ENCODE results near the gene STK10. TPM values are rescaled to one million over a fixed set of nuclear protein-coding genes. Genes with fewer than 3 reads are reported as not detected.

STK10 gene
- total and polyA plus RNA-seq, 9 of the 15 experiments (the other 6 are each of a cell fraction or from before 2014, with no cell fraction given): 0.30 to 6.7 (median 2.4) TPM

DNA sequence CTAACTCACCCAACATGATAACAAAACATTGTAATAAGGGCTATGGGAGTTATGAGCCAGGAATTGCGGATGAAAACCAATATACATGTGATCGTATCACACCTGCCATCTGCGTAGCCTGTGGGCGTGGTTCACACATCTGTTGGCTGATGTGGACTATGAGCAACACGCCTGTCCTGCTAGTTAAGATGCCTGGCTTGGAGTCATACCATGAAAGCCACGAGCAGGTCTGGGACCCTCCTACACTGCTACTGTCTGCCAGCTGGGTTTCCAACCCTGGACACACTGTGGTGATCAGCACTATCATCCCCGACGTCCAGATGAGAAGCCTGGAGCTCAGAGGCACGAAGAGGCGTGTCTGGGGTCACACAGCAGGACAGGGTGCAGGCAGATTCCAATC is 40.2 kb downstream of the STK10 start (continued):
- TF ChIP-seq, protein P1, sequence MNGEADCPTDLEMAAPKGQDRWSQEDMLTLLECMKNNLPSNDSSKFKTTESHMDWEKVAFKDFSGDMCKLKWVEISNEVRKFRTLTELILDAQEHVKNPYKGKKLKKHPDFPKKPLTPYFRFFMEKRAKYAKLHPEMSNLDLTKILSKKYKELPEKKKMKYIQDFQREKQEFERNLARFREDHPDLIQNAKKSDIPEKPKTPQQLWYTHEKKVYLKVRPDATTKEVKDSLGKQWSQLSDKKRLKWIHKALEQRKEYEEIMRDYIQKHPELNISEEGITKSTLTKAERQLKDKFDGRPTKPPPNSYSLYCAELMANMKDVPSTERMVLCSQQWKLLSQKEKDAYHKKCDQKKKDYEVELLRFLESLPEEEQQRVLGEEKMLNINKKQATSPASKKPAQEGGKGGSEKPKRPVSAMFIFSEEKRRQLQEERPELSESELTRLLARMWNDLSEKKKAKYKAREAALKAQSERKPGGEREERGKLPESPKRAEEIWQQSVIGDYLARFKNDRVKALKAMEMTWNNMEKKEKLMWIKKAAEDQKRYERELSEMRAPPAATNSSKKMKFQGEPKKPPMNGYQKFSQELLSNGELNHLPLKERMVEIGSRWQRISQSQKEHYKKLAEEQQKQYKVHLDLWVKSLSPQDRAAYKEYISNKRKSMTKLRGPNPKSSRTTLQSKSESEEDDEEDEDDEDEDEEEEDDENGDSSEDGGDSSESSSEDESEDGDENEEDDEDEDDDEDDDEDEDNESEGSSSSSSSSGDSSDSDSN (IDR thresholded peaks at IDR 0.05; ENCODE audit: borderline replicate concordance in 1 of 2, low read depth in 2 of 2, low read length in 2 of 2): no peak
- TF ChIP-seq, protein P2, sequence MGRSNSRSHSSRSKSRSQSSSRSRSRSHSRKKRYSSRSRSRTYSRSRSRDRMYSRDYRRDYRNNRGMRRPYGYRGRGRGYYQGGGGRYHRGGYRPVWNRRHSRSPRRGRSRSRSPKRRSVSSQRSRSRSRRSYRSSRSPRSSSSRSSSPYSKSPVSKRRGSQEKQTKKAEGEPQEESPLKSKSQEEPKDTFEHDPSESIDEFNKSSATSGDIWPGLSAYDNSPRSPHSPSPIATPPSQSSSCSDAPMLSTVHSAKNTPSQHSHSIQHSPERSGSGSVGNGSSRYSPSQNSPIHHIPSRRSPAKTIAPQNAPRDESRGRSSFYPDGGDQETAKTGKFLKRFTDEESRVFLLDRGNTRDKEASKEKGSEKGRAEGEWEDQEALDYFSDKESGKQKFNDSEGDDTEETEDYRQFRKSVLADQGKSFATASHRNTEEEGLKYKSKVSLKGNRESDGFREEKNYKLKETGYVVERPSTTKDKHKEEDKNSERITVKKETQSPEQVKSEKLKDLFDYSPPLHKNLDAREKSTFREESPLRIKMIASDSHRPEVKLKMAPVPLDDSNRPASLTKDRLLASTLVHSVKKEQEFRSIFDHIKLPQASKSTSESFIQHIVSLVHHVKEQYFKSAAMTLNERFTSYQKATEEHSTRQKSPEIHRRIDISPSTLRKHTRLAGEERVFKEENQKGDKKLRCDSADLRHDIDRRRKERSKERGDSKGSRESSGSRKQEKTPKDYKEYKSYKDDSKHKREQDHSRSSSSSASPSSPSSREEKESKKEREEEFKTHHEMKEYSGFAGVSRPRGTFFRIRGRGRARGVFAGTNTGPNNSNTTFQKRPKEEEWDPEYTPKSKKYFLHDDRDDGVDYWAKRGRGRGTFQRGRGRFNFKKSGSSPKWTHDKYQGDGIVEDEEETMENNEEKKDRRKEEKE (IDR thresholded peaks at IDR 0.05; ENCODE audit: borderline replicate concordance in 1 of 2, control insufficient read depth in 1 of 2, low read depth in 2 of 2, low read length in 1 of 2): no peak
- TF ChIP-seq CEBPG (CRISPR knock-in tag; IDR thresholded peaks at IDR 0.05): 0 out of 2 replicates have a peak, but pooled peaks have one; percentile 12
- TF ChIP-seq CEBPG (tag; conservative IDR thresholded peaks at IDR 0.05 in 1 of 2, IDR thresholded peaks at IDR 0.05 in 1 of 2): no peak
- TF ChIP-seq NR2F6 (CRISPR knock-in tag; IDR thresholded peaks at IDR 0.05): no peak
- TF ChIP-seq RAD51 (IDR thresholded peaks at IDR 0.05; ENCODE audit: borderline replicate concordance, low read depth): no peak
- TF ChIP-seq ZFP30 (CRISPR knock-in tag; IDR thresholded peaks at IDR 0.05; ENCODE audit: borderline replicate concordance): no peak
- TF ChIP-seq NFIC (IDR thresholded peaks at IDR 0.05): 0 out of 2 replicates have a peak, but pooled peaks have one; percentile 8
- TF ChIP-seq ZBTB17 (CRISPR knock-in tag; IDR thresholded peaks at IDR 0.05): no peak
- TF ChIP-seq SMARCE1 (IDR thresholded peaks at IDR 0.05): no peak
- TF ChIP-seq PHB (CRISPR knock-in tag; IDR thresholded peaks at IDR 0.05): no peak
- TF ChIP-seq ZNF239 (CRISPR knock-in tag; IDR thresholded peaks at IDR 0.05): no peak
- no peak for TF ChIP-seq CHCHD3 (CRISPR knock-in tag; IDR thresholded peaks at IDR 0.05)
- TF ChIP-seq MIER1 (IDR thresholded peaks at IDR 0.05; ENCODE audit: low read depth): no peak
